ENCODE results near the gene G6PC3.
"Not testable (repeated sequence)": the region's sequence is repeated elsewhere in the genome, so short reads cannot be mapped to it uniquely, and the experiment has no call there.

Gene G6PC3

DNA sequence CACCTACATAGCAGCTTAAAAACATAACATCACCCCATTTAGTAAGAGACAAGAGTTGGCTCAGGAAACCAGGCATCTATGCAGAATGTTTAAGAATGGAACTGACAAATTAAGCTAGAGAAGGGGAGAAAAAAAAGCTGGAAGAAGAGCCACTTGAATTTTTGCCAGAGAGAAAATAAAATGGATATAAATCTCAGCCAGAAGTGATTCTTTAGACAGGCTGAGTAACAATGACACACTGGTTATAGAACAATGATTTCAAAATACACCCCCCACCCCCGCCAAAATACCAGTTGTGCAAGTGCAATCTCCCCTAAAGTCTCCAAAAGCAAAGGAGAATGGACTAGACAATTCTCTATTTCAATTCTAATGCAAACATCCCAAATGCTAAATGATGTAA is 26.5 kb upstream of the G6PC3 start:
- H3K4me3 ChIP-seq (ENCODE audit: low read length) = no peak overlapping the region

DNA sequence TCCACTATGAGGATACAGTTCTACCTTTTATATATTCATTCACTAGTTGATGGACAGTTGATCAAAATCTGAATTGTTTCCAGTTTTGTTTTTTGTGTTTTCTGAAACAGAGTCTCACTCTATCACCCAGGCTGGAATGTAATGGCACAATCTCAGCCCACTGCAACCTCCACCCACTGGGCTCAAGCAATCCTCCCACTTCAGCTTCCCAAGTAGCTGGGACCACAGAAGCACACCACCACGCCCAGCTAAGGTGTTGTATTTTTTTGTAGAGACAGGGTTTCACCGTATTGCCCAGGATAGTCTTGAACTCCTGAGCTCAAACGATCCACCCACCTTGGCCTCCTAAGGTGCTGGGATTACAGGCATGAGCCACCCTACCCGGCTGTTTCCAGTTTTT is 25.0 kb upstream of the G6PC3 start:
- no peak for DNase-seq (ENCODE audit: low read depth)
- no peak overlapping the region for H3K4me3 ChIP-seq (ENCODE audit: low read length)
- TF ChIP-seq, protein P1, sequence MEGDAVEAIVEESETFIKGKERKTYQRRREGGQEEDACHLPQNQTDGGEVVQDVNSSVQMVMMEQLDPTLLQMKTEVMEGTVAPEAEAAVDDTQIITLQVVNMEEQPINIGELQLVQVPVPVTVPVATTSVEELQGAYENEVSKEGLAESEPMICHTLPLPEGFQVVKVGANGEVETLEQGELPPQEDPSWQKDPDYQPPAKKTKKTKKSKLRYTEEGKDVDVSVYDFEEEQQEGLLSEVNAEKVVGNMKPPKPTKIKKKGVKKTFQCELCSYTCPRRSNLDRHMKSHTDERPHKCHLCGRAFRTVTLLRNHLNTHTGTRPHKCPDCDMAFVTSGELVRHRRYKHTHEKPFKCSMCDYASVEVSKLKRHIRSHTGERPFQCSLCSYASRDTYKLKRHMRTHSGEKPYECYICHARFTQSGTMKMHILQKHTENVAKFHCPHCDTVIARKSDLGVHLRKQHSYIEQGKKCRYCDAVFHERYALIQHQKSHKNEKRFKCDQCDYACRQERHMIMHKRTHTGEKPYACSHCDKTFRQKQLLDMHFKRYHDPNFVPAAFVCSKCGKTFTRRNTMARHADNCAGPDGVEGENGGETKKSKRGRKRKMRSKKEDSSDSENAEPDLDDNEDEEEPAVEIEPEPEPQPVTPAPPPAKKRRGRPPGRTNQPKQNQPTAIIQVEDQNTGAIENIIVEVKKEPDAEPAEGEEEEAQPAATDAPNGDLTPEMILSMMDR (conservative IDR thresholded peaks at IDR 0.05; ENCODE audit: low read depth, low read length) = no peak

More for the DNA sequence above, 26.5 kb upstream of the G6PC3 start:
- TF ChIP-seq, protein P1 (conservative IDR thresholded peaks at IDR 0.05; ENCODE audit: low read depth, low read length) = no peak
- no peak for DNase-seq (ENCODE audit: low read depth)

DNA sequence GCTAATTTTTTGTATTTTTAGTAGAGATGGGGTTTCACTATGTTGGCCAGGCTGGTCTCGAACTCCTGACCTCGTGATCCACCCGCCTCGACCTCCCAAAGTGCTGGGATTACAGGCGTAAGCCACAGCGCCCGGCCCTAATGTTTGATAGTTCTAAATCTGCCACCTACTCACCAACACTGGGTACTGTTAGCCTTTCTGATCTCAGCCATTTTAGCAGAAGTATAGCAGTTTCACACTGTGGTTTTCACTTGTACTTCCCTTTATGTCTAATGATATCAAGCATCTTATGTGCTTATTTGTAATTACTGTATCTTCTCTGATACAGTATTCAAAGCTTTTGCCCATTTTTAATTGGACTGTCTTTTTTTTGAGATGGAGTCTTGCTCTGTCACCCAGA is 23.6 kb upstream of the G6PC3 start:
- not testable (repeated sequence) for DNase-seq (ENCODE audit: low read depth)

DNA sequence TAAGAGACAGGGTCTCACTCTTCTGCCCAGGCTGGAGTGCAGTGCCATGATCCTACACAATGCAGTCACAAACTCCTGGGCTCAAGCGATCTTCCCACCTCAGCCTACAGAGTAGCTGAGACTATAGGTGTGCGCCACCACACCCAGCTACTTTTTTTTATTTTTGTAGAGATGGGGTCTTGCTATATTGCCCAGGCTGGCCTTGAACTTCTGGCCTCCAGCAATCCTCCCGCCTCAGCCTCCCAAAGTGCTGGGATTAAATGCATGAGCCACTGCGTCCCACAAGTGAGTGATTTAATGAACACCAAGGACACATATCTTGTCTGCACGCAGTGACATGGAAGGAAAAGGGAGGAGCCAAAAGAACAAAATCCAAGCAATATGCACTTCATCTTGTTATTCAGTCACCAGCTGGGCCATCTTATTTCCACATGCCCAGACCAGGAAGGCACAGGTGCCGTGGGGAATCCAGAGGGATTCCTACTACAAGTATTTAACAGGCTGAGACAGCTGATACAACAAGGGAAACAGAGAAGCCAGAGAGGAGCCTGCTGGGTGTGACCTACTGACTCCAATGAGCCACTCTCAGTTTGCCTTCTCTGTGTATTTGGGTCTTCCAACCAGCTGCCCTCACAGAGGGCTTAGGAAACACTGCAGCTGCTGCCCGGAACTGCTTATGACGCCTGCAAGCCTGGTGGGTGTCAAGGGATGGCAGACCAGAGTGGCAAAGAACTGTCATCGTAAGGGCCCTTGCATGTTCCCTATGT is 21.1 kb upstream of the G6PC3 start:
- TF ChIP-seq, protein P1 (conservative IDR thresholded peaks at IDR 0.05; ENCODE audit: low read depth, low read length) = no peak
- no peak for DNase-seq (ENCODE audit: low read depth)
- H3K4me3 ChIP-seq (ENCODE audit: low read length) = no peak overlapping the region

More for the DNA sequence above, 23.6 kb upstream of the G6PC3 start:
- H3K4me3 ChIP-seq (ENCODE audit: low read length) = not testable (repeated sequence)

DNA sequence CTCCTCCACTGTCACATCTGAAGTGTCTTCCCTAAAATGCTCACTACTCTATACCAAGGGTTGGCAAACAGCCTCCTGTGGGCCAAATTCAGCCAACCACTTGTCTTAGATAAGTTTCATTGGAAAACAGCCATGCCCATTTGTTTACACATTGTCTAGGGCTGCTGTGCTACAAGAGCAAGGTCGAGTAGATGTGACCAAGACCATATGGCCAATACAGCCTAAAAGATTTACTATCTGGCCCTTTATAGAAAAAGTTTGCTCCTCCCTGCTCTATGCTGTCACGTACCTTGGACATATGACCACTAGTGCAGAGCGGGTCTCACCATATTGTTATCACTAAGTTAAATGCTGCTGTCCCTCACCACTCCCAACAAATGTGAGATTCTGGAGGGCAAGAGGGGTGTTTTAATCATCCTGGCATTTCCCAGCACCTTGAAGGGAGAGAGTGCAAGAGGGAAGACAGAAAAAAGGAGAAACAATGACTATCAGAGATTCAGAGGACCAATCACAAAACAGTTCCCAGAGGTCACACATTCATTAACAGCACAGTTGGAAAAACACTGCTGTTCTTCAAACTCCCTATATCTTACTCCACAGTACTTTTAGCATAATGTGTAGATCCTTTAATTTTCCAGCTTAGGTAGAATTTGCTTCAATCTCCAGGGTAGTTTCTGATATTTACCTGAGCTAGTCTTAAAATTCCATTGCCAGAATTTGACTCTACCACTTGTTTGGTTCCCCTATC is 17.2 kb upstream of the G6PC3 start:
- TF ChIP-seq, protein P1 (conservative IDR thresholded peaks at IDR 0.05; ENCODE audit: low read depth, low read length) = no peak
- no peak for DNase-seq (ENCODE audit: low read depth)
- no peak overlapping the region for H3K4me3 ChIP-seq (ENCODE audit: low read length)

DNA sequence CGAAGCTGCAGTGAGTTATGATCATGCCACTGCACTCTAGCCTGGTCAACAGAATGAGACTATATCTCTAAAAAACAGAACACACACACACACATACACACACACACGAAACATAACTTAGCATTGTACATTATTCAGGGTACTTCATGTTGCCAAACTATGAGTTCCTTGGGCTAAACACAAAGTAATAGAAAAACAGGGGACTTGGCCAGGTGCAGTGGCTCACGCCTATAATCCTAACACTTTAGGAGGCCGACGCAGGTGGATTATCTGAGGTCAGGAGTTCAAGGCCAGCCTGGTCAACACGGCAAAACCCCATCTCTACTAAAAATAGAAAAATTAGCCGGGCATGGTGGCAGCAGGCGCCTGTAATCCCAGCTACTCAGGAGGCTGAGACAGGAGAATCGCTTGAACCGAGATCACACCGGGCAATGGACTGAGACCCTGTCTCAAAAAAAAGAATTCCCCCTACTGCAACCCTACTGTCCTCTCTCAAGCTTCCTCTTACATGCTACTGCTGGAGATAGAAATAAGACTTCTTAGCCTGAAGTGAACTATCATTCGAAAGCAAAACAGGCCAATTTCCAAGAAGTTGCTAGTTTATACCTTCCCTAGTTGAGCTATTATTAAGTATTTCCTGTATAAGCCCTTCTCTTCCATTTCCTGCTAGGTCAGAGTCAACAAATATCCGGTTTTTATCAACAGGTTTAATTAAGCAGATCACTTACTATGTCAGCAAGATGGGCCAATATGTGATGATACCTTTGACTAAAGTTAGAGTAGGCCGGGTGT is 11.2 kb upstream of the G6PC3 start:
- DNase-seq (ENCODE audit: low read depth) = no peak
- H3K4me3 ChIP-seq (ENCODE audit: low read length) = no peak overlapping the region
- TF ChIP-seq, protein P1 (conservative IDR thresholded peaks at IDR 0.05; ENCODE audit: low read depth, low read length) = no peak

DNA sequence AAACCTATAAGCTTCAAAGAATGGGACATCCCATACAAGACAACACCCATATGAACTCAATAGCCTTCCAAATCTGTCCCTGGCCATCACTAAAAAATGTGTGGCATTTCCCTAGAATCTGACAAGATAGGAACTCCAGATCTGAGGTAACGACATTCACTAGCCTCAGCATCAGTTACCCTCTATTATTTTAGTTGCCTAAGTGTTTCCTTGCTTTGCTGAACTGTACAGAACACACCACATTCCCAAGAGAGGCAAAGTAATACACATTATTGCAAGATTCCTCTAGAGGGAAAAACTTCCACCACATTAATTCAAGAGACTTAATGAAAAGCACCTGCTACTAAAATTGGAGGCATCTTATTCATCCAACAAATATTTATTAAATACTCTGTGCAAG is 9.1 kb upstream of the G6PC3 start:
- TF ChIP-seq, protein P1 (conservative IDR thresholded peaks at IDR 0.05; ENCODE audit: low read depth, low read length) = no peak
- no peak for DNase-seq (ENCODE audit: low read depth)
- H3K4me3 ChIP-seq (ENCODE audit: low read length) = no peak overlapping the region

Data from retinal pigment epithelial cell (primary cell).